ENCODE measurements around the gene WFIKKN2.

The WFIKKN2 gene

DNA sequence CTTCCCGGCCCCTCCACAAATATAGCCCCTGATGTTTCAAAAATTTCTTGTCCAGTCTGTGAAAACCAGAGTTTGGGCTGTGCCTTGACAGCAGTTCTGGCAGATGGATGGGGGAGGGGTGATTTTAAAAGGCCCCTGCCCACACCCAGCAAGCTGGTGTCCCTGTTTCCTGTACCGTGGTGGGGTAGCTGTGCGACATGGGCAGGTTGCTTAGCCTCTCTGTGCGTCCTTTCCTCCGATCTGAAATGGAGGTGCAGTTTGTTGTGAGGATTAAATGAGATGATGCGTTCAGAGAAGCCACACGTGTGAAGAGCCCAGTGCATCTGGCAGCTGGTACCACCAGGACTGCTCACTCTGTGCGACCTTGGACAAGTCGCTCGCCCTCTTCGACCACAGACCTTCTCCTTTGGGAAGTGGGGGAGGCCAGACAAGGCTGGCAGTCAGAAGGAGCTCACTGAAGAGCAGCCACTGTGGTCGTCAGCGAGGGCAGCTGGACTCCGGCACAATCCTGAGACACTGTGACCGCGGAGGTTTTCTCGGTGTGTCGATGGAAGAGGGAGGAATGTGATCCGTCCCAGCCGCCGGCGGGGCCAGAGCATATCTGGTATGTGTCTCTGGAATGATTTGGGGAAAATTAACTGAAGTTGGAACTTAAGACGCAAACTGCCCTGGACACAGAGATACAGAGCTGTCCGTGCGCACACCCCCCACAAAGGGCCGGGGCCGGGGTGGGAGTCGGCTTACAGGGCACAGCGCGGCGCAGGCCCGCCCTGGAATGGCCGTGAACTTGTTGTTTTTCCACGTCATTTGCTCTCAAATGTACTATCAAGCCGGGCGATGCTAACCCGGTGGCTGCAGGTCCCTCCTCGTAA, 721 bp upstream of the WFIKKN2 start:
- DNase-seq (ENCODE audit: low read depth): no peak

DNA sequence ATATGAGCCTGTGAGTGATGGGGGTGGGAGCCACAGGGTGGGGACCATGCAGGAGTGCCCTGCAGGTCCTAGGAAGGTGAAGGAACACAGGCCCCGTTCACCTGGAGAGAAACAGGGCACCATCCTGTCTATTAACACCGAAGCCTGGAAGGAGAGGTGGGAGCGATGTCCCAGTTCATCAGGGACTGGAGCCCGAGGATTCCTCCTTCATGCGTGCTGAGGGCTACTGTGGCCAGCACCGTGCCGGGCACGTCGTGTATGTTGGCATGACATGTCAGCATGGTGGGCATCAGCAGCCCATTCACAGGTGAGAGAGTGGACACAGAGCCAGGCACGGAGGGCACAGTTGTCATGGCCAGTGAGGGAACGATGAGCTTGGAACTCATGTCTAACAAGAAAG, 1.4 kb downstream of the WFIKKN2 start:
- DNase-seq (ENCODE audit: low read depth): no peak

DNA sequence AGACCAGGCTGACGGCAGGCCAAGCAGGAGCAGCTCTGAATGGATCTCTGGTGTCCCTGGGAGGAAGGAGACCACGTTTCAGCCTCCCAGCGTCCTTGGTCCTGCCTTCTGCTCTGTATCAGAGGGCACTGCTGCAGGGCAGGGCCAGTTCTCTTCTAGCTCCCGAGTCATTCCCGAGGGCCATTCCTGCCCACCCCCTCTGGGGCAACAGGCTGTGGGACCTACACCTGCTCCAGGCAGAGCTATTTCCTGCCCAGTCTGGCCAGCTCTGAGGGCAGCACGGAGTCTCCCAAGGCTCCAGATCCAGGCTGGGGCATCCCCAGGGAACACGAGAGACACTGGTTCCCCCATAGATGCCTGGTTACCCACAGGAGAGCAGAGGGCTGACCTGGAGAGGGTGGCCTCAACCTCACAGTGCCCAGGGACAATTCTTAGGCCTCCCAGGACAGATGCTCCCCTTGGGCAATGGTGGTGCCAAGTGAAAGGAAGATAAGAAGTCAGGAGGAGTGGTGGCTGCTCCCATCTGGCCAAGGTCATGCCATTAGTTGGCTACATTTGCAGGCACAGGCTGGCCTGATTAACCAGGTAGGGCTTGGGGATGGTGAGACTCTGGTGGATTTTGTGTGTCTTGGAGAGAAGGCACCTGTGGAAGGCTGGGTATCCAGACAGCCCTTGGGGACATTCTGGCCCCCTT, 2.0 kb downstream of the WFIKKN2 start:
- DNase-seq (ENCODE audit: low read depth): no peak

DNA sequence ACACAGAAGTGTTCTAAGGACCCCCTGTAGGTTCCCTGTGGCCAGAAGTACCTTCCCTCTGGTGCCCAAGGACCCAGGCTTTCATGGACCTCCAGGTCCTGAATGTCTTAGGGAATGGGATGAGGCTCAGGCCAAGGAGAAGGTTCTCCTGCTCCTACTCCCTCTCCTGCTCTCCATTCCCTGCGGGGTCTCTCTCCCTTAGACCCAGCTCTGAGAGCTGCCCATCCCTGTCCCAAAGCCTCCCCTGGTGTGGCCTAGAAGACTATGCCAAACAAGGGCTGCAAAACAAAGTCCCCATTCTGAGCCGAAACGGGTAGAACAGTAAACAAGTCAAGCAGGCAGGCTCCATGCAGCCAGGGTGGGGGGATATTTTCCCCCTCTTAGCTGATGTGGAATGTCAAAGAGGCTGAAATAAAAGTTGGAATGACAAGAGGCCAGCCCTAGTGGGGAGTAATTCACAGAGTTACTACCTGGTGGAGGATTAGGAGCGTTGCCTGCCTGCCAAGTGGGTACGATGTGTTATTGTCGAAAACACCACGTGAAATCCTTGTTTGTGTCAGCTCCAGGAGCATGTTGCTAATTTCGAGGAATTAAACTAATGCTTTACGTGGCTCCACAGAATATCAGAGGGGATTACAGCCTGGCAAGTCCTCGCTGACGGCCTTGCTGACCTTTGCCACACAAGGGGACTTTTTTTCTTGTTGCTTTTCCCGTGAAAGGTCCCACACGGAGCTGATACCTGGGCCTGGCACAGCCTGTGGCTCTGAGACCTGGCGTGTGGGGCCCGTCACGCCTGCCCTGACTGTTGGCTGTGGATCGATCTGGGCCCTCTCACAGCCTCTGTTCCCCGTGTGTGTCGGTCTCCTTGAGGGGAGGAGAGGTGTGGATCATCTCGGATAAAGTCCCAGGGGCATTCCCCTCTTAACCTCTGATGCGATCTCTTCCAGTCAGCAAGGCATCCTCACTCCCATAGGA, 2.9 kb downstream of the WFIKKN2 start:
- DNase-seq (ENCODE audit: low read depth): no peak

DNA sequence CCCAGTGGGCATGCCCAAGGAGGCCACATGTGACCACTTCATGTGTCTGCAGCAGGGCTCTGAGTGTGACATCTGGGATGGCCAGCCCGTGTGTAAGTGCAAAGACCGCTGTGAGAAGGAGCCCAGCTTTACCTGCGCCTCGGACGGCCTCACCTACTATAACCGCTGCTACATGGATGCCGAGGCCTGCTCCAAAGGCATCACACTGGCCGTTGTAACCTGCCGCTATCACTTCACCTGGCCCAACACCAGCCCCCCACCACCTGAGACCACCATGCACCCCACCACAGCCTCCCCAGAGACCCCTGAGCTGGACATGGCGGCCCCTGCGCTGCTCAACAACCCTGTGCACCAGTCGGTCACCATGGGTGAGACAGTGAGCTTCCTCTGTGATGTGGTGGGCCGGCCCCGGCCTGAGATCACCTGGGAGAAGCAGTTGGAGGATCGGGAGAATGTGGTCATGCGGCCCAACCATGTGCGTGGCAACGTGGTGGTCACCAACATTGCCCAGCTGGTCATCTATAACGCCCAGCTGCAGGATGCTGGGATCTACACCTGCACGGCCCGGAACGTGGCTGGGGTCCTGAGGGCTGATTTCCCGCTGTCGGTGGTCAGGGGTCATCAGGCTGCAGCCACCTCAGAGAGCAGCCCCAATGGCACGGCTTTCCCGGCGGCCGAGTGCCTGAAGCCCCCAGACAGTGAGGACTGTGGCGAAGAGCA, 4.4 kb downstream of the WFIKKN2 start:
- no peak for DNase-seq (ENCODE audit: low read depth)

DNA sequence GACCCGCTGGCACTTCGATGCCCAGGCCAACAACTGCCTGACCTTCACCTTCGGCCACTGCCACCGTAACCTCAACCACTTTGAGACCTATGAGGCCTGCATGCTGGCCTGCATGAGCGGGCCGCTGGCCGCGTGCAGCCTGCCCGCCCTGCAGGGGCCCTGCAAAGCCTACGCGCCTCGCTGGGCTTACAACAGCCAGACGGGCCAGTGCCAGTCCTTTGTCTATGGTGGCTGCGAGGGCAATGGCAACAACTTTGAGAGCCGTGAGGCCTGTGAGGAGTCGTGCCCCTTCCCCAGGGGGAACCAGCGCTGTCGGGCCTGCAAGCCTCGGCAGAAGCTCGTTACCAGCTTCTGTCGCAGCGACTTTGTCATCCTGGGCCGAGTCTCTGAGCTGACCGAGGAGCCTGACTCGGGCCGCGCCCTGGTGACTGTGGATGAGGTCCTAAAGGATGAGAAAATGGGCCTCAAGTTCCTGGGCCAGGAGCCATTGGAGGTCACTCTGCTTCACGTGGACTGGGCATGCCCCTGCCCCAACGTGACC, 5.0 kb downstream of the WFIKKN2 start:
- DNase-seq (ENCODE audit: low read depth): no peak

DNA sequence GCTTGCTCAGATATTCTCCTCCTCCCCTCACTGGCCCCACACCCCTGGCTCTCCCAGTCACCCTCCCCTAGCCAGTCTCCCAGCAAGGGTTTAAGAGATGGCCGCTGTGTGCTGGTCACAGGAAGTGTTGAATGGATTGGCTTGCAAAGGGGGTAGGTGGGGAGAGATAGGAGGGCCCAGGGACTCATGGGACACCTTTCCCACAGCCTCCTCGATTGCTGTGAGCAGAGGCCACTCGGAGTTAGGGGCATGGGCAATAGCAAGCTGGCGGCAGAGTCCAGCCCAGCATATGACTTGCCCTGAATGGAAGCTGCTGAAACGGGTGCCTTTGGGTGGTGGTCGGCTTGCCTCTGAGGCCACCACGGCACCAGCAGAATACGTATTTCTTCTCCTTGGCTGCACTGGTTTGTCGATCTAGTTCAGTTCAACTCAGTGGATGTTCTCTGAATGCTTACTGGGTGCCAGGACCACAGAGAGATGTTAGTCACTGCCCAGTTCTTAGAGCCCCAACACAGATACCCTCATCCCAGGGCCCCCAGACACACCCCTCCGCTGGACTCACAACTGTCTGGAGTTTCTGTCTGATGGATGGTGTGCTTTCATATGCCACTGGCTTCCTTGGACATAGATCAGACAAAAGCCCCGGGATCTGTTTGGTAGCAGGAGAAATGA, 6.0 kb downstream of the WFIKKN2 start:
- DNase-seq (ENCODE audit: low read depth): no peak

DNA sequence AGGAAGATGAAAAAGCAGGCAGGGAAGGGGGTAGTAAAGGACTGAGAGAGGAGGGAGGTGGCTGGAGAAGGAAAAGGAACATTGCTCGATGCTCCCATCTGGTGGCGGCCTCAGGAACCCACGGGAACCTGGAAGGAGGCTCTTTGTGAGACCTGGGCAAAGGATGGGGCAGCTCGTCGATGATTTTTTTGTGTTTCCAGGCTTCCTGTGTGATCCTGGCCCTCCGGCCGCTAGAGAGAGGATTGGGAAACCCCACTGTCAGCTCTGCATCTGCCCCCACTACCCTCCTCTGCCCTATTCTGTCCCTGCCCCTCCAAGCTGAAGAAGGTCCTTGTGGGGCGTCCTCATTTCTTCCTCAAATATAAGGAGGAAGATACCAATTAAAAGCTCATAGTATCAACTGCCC, 6.6 kb downstream of the WFIKKN2 start:
- peak; percentile 38 for DNase-seq (ENCODE audit: low read depth)

DNA sequence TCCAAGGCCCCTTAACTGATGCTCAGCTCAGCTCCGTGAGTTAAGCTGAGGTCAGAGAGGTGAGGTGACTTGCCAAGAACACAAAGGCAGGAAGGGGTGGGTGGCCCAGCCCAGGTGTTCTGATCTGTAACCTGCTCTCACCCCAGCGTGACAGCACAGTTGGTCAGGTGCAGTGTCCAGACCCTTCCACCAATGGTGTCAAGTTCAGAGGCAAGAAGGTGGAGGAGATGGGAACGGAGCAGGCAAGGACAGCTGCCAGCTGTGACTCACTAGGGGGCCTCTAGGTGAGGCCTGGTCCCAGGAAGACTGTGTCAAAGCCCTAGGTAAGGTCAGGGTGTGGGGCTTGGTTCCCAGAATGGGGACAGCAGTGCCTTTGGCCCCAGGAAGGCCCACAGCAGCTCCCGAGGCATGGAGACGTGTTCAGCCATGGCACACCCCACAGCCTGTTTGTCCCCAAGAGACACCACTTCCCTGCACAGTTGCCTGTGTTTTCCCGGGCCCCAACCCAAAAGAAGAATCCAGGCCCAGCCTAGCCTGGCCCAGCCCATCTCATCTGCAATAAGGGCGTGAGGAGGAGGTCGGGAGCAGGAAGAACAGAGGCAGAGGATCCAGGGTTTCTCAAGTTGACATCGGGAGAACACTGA, 7.2 kb downstream of the WFIKKN2 start:
- DNase-seq (ENCODE audit: low read depth): no peak

DNA sequence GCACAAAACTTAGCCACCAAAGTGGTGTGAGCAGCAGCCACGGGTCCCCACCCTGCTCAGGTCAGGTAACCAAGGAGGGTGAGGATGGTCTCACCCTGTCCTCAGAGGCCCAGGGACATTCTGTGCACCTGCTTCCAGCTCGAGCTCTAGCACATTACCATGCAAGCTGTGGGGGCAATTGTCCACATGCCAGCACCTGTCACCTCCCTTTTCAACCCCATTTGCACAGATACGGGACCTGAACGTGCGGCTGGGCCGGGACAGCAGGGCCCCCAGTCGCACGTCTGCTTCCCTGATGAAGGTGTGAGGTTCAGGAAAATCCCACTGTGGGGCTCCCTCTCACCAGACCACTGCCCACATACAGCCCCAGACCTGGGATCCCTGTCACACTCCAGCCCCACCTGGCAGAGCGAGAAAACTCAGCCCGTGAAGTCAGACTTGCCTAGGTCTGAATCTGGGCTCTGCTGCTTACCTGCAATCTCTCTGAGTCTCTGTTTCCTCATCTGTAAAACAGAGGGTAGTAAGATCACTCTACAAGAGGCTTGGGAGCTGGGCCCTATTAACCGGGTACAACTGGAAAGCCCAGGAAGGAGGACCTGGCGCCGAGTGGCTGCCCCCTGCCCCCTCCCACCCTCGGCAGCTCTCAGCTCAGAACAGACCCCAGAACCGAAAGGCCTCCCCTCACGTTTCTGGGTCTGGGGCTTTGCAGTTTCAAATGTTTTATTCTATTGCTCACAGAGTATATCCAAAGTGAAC, 7.9 kb downstream of the WFIKKN2 start:
- no peak for DNase-seq (ENCODE audit: low read depth)

DNA sequence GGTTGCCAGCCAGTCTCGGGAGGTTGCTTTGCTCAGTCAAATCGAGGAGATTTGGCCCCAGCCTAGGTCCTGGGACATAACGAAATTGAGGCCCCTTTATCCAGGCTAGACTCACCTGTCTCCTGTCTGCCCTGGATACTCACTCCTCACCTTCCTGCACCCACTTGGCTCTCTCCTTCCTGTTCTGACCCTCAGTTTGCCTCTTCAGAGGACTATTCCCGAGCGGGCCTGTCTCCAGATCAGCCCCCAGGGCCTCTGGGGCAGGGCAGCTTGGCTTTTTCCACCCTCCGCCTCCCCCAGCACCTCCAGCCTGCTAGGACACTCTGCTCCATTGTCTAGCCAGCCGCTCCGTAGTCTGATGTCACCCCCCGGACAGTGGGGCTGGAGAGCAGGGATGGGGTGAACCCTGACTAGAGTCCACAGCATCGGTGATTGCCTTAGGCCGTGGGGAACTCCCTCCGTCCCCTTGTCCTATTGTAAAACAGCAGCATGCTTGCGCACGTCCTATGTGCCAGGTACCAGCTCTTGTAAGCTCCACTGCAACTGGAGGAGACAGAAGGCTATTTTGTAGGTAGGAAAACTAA, 8.8 kb downstream of the WFIKKN2 start:
- no peak for DNase-seq (ENCODE audit: low read depth)

DNA sequence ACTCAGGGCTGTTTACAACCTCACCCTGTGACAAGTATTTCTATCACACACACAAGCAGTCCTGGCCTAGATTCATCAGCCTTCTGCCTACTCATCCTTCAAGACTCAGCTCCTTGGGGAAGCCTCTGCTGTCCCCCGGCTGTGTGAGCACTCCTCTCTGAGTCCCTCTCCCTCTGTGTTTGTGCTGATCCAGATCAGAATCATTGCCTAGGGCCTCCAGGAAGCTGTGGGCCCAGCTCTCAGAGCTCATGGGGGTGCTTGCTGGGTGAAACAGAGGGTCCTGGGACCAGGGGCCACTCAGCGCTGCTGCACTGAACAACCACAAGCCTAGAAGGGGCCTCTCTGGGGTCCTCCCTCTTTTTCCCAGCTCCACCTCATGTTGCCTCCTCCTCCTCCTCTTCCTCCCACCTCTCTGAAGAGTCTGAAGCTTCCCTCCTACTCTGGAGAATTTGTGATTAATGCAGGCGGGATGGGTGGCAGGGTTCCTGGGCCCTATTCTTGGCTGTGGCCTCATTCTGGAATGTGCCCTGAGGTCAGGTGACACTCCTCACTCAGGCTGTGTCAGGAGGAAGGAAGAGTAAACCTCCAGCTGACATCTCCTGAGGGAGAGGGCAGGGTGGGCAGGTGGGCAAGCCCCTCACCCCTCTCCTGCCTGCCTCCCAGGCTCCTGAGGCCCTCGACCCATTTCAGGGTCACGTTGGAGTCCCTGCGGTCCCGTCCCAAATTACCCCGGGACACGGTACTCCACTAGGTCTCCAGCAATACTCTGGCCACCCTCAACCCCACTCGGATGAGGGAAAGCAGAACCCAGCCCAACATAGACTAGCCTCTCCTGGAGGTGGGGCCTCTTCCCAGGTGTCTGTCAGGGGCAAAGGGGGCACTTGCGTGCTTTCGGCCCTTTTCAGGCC, 10.1 kb downstream of the WFIKKN2 start:
- DNase-seq (ENCODE audit: low read depth): no peak

DNA sequence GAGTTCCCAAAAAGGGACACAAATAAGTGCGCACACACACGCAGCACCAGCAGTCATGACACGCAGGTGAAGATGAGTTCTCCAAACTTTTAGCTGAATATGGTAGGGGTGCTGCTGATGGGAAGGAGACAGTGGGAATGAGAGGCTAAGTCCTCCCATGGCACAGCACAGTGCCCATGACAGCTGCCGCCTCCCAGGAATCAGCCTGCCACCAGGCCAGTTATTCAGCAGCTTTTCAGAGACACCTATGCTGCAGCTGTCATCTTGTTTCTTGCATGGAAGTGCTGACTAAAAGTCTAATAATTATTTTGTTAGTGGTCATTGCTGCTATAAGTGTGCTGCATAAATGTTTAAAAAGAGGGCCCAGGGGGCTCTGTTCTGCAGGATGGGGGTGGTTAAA, 12.2 kb downstream of the WFIKKN2 start:
- DNase-seq (ENCODE audit: low read depth): no peak

DNA sequence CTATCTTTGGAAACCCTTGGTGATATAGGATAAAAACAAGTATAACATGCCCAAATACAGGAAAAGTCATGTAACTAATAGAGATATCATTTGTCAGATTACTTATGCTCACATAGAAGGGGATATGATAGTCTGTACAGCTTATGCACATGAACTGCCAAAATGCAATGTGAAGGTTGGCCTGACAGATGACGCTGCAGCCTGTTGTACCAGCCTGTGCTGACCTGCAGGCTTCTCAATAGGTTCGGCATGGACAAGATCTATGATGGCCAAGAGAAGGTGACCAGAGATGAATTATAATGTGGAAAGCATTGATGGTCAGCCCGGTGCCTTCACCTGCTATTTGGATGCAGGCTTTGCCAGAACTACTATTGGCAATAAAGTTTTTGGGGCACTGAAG, 12.7 kb downstream of the WFIKKN2 start:
- no peak for DNase-seq (ENCODE audit: low read depth)

DNA sequence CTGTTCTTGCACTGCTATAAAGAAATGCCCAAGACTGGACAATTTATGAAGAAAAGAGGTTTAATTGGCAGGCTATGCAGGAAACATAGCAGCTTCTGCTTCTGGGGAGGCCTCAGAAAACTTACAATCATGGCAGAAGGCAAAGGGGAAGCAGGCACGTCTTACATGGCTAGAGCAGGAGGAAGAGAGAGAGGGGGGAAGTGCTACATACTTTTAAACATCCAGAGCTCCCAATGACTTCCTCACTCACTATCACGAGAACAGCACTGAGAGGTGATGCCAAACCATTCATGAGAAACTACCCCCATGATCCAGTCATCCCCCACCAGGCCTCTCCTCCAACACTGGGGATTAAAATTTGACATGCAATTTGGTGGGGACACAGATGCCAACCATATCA, 13.3 kb downstream of the WFIKKN2 start:
- DNase-seq (ENCODE audit: low read depth): no peak

DNA sequence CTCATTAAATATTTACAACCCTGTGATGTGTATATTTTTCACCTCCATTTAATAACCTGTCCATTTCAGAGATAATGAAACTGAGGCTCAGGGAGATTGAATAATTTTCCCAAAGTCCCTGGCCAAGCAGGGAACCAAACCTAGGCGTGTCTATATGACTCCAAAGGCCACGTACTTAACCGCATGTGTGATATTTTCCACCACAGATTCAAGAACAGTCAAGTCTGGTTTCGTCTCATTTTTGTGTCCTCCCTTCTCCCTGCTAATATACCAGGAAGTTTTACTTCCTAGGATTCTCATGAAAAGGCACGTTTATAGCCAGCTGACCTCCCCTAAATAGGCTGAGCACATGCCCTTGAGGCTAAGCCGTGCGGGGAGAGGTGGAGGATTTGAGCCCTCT, 15.3 kb downstream of the WFIKKN2 start:
- DNase-seq (ENCODE audit: low read depth): no peak

DNA sequence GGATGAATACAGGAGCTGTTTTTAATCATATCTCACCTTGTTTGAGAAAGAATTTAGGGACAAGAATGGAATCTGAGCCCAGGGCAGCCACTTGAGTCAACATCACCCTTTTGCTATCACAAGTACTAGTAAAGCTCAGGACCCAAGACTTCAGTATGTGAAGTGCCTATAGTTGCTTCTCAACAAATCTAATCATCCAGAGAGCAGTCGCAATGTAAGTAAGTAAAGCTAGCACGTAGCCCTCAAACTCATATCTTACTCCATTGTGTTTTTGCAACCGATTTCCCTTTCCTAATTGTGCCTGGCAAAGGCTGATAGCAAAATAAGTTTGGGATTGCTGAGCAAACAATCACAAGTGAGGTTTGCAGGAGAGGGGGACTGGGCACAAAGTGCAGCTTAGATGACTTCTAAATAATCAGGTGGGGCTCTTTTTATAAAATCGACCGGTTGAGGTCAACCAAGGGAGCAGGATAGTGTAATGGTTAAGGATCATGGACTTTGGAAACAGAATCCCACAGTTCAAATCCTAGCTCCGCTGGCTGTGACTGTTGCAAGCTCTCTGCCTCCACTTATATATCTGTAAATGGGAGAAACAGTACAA, 17.7 kb downstream of the WFIKKN2 start:
- DNase-seq (ENCODE audit: low read depth): no peak

DNA sequence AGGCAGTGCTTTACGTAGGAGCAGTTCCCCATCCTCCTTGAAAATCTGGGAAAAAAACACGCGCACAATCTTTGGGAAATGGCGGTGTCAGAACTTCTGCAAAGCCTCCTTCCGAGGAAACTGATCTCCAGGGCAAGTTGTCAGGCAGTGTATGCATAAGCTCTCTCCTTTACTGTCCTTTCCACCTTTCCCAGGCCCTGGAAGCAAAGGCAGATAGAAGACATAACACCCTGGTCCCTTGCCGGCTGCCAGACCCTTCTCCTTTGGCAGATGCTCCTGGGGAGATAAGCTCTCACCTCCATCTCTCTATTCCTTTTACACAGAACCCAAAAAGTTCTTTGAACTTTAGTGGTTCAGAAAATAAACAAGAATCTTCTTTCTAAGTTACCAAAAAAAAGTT, 18.4 kb downstream of the WFIKKN2 start:
- DNase-seq (ENCODE audit: low read depth): no peak

Data from activated T-cell treated with anti-CD3 and anti-CD28 coated beads for 1 hour (primary cell).